ENCODE data around the gene PTPRT.

The PTPRT gene

DNA sequence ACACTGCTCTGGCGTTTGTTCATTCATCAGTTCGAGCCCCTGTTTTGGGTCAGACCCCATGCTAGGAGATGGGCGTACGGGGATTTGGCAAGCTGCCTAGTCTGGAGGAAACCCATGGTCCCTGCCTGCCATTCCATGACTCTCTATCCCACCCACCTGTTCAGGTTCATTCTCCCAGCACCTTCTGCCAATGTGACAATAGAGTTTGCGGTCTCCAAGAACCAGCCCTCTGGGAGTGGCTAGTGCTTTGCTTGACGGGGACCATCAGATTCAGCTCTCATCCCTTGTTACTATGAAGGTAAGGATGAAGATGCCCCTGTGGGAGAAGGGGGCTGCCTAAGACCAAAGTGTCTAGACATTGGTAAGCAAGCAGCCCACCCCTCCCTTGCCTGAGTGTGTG lies 345.0 kb downstream of the PTPRT start:
- no peak for DNase-seq (ENCODE audit: low read depth in 1 of 2, low spot score in 1 of 2)

DNA sequence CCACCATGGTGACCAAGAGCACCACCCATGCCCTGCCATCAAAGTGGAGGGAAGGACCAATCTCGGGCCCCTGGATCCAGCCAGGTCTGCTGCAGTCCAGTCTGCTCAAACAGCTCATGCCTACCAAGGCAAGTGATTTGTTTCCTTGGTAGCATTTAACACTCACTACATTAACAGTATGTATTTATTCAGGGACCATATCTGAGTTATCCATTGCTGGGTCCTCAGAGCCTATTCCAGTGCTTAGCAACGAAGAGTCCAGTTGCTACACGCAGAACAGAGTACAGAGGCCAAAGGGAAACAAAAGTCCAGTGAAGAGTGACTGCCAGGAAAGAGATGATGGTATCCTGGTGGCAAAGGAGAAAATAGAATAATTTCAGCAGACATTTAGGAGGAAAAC lies 352.2 kb downstream of the PTPRT start:
- DNase-seq (ENCODE audit: low read depth in 1 of 2, low spot score in 1 of 2) = no peak

DNA sequence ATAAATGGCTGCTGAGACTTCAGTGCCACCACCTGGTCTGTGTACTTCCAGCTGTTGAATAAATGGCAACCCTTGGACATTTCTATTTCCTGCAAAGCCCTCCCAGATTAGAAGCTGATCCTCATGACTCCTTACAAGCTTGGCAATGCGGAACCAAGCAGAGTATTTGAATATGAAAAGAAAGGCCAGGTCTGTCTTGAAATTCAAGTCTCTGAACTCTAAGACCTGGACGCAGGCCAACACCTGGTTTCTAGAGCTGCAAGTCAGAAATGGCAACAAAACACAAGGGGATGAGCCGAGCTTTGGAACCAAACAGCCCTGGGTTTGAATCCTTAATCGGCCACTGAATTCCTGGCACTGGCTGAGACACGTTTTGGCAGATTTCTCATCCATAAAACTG lies 353.4 kb downstream of the PTPRT start:
- DNase-seq (ENCODE audit: low read depth in 1 of 2, low spot score in 1 of 2) = no peak

DNA sequence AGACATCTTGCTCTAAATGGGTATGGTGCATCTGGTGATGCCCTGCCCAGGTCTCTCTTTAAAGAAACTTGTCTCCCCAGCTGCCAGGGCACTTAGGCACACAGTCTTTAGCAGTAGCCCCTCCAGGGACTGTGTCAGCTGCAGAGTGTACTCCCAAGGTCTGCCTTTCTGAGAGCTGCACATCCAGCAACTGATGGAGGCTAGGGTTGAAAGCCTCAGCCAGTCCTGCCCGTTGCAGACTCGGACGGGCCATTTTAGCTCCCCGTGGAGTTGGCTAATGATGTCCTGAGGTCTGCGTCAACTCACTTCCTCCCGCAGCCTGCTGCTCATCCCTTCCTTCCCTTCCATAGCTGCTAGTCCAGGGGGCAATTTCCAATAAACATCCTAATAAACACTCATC lies 381.8 kb downstream of the PTPRT start:
- DNase-seq (ENCODE audit: low read depth in 1 of 2, low spot score in 1 of 2) = no peak

DNA sequence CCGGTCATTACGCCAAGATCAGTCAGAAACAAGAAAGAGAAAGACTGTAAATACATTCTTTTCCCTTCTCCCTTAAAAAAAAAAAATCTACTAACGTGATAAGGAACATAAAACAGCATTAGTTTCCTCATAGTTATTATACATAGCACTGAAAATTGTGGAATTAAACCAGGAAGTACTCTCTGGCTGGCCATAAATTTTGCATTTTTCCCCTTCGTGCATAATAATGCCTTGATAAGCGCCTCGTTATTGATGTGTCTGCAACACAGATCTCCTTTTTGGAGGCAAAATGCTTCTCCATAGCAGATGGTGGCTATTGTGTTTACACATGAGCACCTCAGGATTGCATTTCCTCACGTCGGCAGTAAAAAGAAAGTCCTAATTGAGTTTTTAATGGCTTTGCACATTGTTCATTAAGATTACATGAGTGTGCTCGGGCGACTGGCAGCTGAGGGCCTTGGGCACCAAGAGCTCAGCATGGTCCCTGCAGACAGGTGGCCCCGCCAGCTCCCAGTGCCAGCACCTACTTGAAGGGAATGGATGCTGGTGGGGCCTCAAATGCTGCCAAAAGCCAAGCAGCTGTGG lies 394.5 kb downstream of the PTPRT start:
- DNase-seq (ENCODE audit: low read depth in 1 of 2, low spot score in 1 of 2) = no peak

- DNase-seq (ENCODE audit: low read depth in 1 of 2, low spot score in 1 of 2) = no peak
Observed at GRCh38 chr20:42792052-42792451, 397.7 kb downstream of the PTPRT start.

GRCh38 chr20:42790111-42790510 lies 399.6 kb downstream of the PTPRT start:
- no peak for DNase-seq (ENCODE audit: low read depth in 1 of 2, low spot score in 1 of 2)

- DNase-seq (ENCODE audit: low read depth in 1 of 2, low spot score in 1 of 2) = no peak
Observed at GRCh38 chr20:42788707-42789106, 401.0 kb downstream of the PTPRT start.

- no peak for DNase-seq (ENCODE audit: low read depth in 1 of 2, low spot score in 1 of 2)
Observed at GRCh38 chr20:42785041-42785440, 404.7 kb downstream of the PTPRT start.

DNA sequence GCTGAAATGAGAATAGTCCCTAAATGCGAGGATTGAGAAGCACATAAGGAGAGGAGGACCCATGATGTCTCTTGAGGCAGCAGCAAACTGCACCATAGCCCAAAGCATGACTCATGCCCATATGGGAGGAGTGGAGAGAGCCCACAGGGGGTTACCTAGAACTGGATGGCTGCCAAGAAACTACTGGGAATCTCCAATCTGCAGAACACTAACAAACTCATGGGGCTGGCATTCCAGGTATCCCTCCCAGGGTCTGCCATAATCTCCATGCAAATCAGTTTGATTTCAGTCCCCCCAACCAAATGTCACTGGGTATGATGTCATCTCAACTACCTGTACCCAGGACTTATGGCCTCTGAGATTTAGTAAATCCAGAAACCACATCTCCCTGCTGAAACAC lies 410.5 kb downstream of the PTPRT start:
- DNase-seq (ENCODE audit: low read depth in 1 of 2, low spot score in 1 of 2) = no peak

- DNase-seq (ENCODE audit: low read depth in 1 of 2, low spot score in 1 of 2) = no peak
Observed at GRCh38 chr20:42775866-42776265, 413.8 kb downstream of the PTPRT start.

GRCh38 chr20:42775037-42775436 lies 414.7 kb downstream of the PTPRT start:
- no peak for DNase-seq (ENCODE audit: low read depth in 1 of 2, low spot score in 1 of 2)

GRCh38 chr20:42763015-42763414 lies 426.7 kb downstream of the PTPRT start:
- DNase-seq (ENCODE audit: low read depth in 1 of 2, low spot score in 1 of 2) = no peak

GRCh38 chr20:42756991-42757390 lies 432.7 kb downstream of the PTPRT start:
- no peak for DNase-seq (ENCODE audit: low read depth in 1 of 2, low spot score in 1 of 2)

- no peak for DNase-seq (ENCODE audit: low read depth in 1 of 2, low spot score in 1 of 2)
Observed at GRCh38 chr20:42754706-42755105, 435.0 kb downstream of the PTPRT start.

- DNase-seq (ENCODE audit: low read depth in 1 of 2, low spot score in 1 of 2) = no peak
Observed at GRCh38 chr20:42752620-42753019, 437.1 kb downstream of the PTPRT start.

GRCh38 chr20:42749556-42749955 lies 440.1 kb downstream of the PTPRT start:
- no peak for DNase-seq (ENCODE audit: low read depth in 1 of 2, low spot score in 1 of 2)

- DNase-seq (ENCODE audit: low read depth in 1 of 2, low spot score in 1 of 2) = no peak
Observed at GRCh38 chr20:42747765-42748411, 441.8 kb downstream of the PTPRT start.

GRCh38 chr20:42744756-42745465 lies 444.8 kb downstream of the PTPRT start:
- no peak for DNase-seq (ENCODE audit: low read depth in 1 of 2, low spot score in 1 of 2)

GRCh38 chr20:42742926-42743325 lies 446.8 kb downstream of the PTPRT start:
- no peak for DNase-seq (ENCODE audit: low read depth in 1 of 2, low spot score in 1 of 2)

- DNase-seq (ENCODE audit: low read depth in 1 of 2, low spot score in 1 of 2) = no peak
Observed at GRCh38 chr20:42741906-42742305, 447.8 kb downstream of the PTPRT start.

GRCh38 chr20:42740226-42740870 lies 449.4 kb downstream of the PTPRT start:
- no peak for DNase-seq (ENCODE audit: low read depth in 1 of 2, low spot score in 1 of 2)

Data from activated CD4-positive, alpha-beta T cell treated with anti-CD3 and anti-CD28 coated beads, Interleukin-2, amount 50 U/mL, for 24 hours (primary cell).